Nephron progenitor cell (in vitro differentiated cells): ENCODE data around the gene GLCCI1.

Source experiments
- DNase-seq: peaks from one replicate; pipeline ENCODE4 v3.0.0; 2021
- H3K27ac Mint-ChIP-seq: 2 replicates; pipeline ENCODE4 v1.8.0; 2021; ENCODE audit warnings: mild to moderate bottlenecking, moderate library complexity, mixed read lengths
- H3K27me3 Mint-ChIP-seq: 2 replicates; pipeline ENCODE4 v1.8.0; 2021; ENCODE audit warnings: mild to moderate bottlenecking, low read depth, mixed read lengths; ENCODE audit not compliant: poor library complexity
- H3K36me3 Mint-ChIP-seq: 2 replicates; pipeline ENCODE4 v1.8.0; 2021; ENCODE audit warnings: low read depth, mixed read lengths
- H3K4me1 Mint-ChIP-seq: 2 replicates; pipeline ENCODE4 v1.8.0; 2021; ENCODE audit warnings: mixed read lengths
- H3K4me3 Mint-ChIP-seq: 2 replicates; pipeline ENCODE4 v1.8.0; 2021; ENCODE audit warnings: mild to moderate bottlenecking, moderate library complexity, mixed read lengths
- H3K9me3 Mint-ChIP-seq: 2 replicates; pipeline ENCODE4 v1.8.0; 2021; ENCODE audit warnings: mild to moderate bottlenecking, moderate library complexity, mixed read lengths
- CTCF ChIP-seq: fragments of 200-600 bp; sonication (generic); IDR thresholded peaks from 2 replicates; pipeline ENCODE4 v1.5.0; 2021; ENCODE audit warnings: antibody characterized with exemption

The GLCCI1 gene

GRCh38 chr7:8117195-8117594 is 148.6 kb downstream of the GLCCI1 start:
- no peak for TF ChIP-seq CTCF
- no peak for DNase-seq
- peaks cover 6% of the 10 kb centered on the region for H3K9me3 Mint-ChIP-seq
- H3K36me3 Mint-ChIP-seq, result no peaks in the 10 kb centered on the region
- H3K27me3 Mint-ChIP-seq, result no peaks in the 10 kb centered on the region
- H3K27ac Mint-ChIP-seq, result no peak overlapping the region
- peaks cover 5% of the 10 kb centered on the region for H3K4me1 Mint-ChIP-seq
- no peak overlapping the region for H3K4me3 Mint-ChIP-seq

GRCh38 chr7:8119262-8119661 is 150.7 kb downstream of the GLCCI1 start:
- H3K27me3 Mint-ChIP-seq, result peaks cover 4% of the 10 kb centered on the region
- no peak for TF ChIP-seq CTCF

GRCh38 chr7:8120390-8121058 is 151.9 kb downstream of the GLCCI1 start:
- H3K27me3 Mint-ChIP-seq, result peaks cover 4% of the 10 kb centered on the region
- no peak overlapping the region for H3K27ac Mint-ChIP-seq
- no peaks in the 10 kb centered on the region for H3K4me1 Mint-ChIP-seq
- TF ChIP-seq CTCF, result no peak
- no peaks in the 10 kb centered on the region for H3K36me3 Mint-ChIP-seq
- no peaks in the 10 kb centered on the region for H3K9me3 Mint-ChIP-seq
- no peak overlapping the region for H3K4me3 Mint-ChIP-seq
- DNase-seq, result no peak

More at GRCh38 chr7:8119262-8119661, 150.7 kb downstream of the GLCCI1 start:
- Mint-ChIP-seq H3K4me3 (no peak overlapping the region), H3K27ac (no peak overlapping the region), H3K36me3 (no peaks in the 10 kb centered on the region), H3K4me1 (peaks cover 5% of the 10 kb centered on the region), H3K9me3 (no peaks in the 10 kb centered on the region)
- DNase-seq, result no peak

- H3K4me1 Mint-ChIP-seq, result no peaks in the 10 kb centered on the region
- H3K36me3 Mint-ChIP-seq, result no peaks in the 10 kb centered on the region
- H3K9me3 Mint-ChIP-seq, result no peaks in the 10 kb centered on the region
- TF ChIP-seq CTCF, result no peak
- H3K27me3 Mint-ChIP-seq, result peaks cover 4% of the 10 kb centered on the region
- DNase-seq, result no peak
- no peak overlapping the region for H3K4me3 Mint-ChIP-seq
- H3K27ac Mint-ChIP-seq, result no peak overlapping the region
These were observed 152.6 kb downstream of the GLCCI1 start for GRCh38 chr7:8121243-8121642.

- no peaks in the 10 kb centered on the region for H3K9me3 Mint-ChIP-seq
- H3K4me3 Mint-ChIP-seq, result no peak overlapping the region
- no peaks in the 10 kb centered on the region for H3K36me3 Mint-ChIP-seq
- no peak for DNase-seq
- TF ChIP-seq CTCF, result no peak
- H3K27me3 Mint-ChIP-seq, result peaks cover 9% of the 10 kb centered on the region
- H3K27ac Mint-ChIP-seq, result no peak overlapping the region
- peaks cover 6% of the 10 kb centered on the region for H3K4me1 Mint-ChIP-seq
These were observed 157.3 kb downstream of the GLCCI1 start for GRCh38 chr7:8125680-8126444.
